Stimulated activated CD4-positive, alpha-beta T cell treated with anti-CD3 and anti-CD28 coated beads, Interleukin-2, amount 100 ng/mL, for 4 hours (primary cell): ENCODE data around the gene ZNF500.
A peak's percentile ranks its signal among the peaks of the same experiment; 100 is the strongest.

Experiments
- DNase-seq: peaks from one replicate; pipeline ENCODE4 v3.0.0-alpha.2; 2020; ENCODE audit warnings: low read depth

Gene ZNF500

GRCh38 chr16:4772351-4772750 lies 5.4 kb upstream of the ZNF500 start:
- no peak for DNase-seq

- no peak for DNase-seq
These were observed 4.7 kb upstream of the ZNF500 start for GRCh38 chr16:4771646-4772045.

- DNase-seq: no peak
These were observed 2.3 kb upstream of the ZNF500 start for GRCh38 chr16:4769306-4769638.

- peak; percentile 69 for DNase-seq
These were observed 1.8 kb upstream of the ZNF500 start for GRCh38 chr16:4768549-4769305.

- DNase-seq: no peak
These were observed 1.0 kb upstream of the ZNF500 start for GRCh38 chr16:4767872-4768548.

GRCh38 chr16:4765511-4766474 lies 1.2 kb downstream of the ZNF500 start:
- DNase-seq: no peak

- no peak for DNase-seq
These were observed 3.2 kb downstream of the ZNF500 start for GRCh38 chr16:4763791-4764190.

GRCh38 chr16:4762205-4762604 lies 4.8 kb downstream of the ZNF500 start:
- no peak for DNase-seq

- DNase-seq: no peak
These were observed 6.6 kb downstream of the ZNF500 start for GRCh38 chr16:4760221-4760910.

- no peak for DNase-seq
These were observed 11.3 kb downstream of the ZNF500 start for GRCh38 chr16:4755687-4756086.

GRCh38 chr16:4754865-4755264 lies 12.1 kb downstream of the ZNF500 start:
- no peak for DNase-seq

- DNase-seq: no peak
These were observed 13.7 kb downstream of the ZNF500 start for GRCh38 chr16:4753227-4753626.

GRCh38 chr16:4752351-4753100 lies 14.4 kb downstream of the ZNF500 start:
- no peak for DNase-seq

GRCh38 chr16:4750896-4751295 lies 16.1 kb downstream of the ZNF500 start:
- no peak for DNase-seq

GRCh38 chr16:4749700-4750257 lies 17.2 kb downstream of the ZNF500 start:
- no peak for DNase-seq

GRCh38 chr16:4748682-4749411 lies 18.1 kb downstream of the ZNF500 start:
- DNase-seq: no peak

- DNase-seq: no peak
These were observed 18.9 kb downstream of the ZNF500 start for GRCh38 chr16:4747906-4748681.

GRCh38 chr16:4746991-4747574 lies 19.9 kb downstream of the ZNF500 start:
- no peak for DNase-seq

- DNase-seq: no peak
These were observed 20.7 kb downstream of the ZNF500 start for GRCh38 chr16:4746215-4746614.
